A673 (cell line): ENCODE measurements around the gene RPS6KC1. TPM values are rescaled to one million over a fixed set of nuclear protein-coding genes. Genes with fewer than 3 reads are reported as not detected.

Experiments
- BruUV-seq: library from RNA; stranded (reverse); fragments of 400-500 nt; replicated peaks from 2 replicates; lab custom pipeline; 2021; lab: Mats Ljungman, UMichigan
- CTCF ChIA-PET: fragments of 300-600 bp; sonication (Branson Sonifier 250); formaldehyde crosslinking; loops from one replicate; lab custom pipeline; 2022; ENCODE audit warnings: antibody characterized with exemption; lab: Charles Lee
- POLR2A ChIA-PET: fragments of 300-600 bp; sonication (Branson Sonifier 250); formaldehyde crosslinking; loops from one replicate; lab custom pipeline; 2022; ENCODE audit warnings: antibody characterized with exemption; ENCODE audit not compliant: low non-redundant PET; lab: Charles Lee
- DNase-seq: peaks from one replicate; pipeline ENCODE4 v3.0.0-alpha.2; 2015; ENCODE audit warnings: low spot score
- H3K27ac ChIP-seq: fragments of 200-600 bp; sonication (generic); 2 replicates; pipeline ENCODE4 v1.5.1; 2016; ENCODE audit warnings: mixed run types, low read depth, mild to moderate bottlenecking, mixed read lengths, antibody characterized with exemption, low read length; ENCODE audit not compliant: poor library complexity, severe bottlenecking
- H3K27me3 ChIP-seq: fragments of 200-600 bp; sonication (generic); replicated peaks from 2 replicates; pipeline ENCODE4 v1.6.1; 2017; ENCODE audit warnings: mixed run types, low read depth, mild to moderate bottlenecking, mixed read lengths, antibody characterized with exemption, low read length; ENCODE audit not compliant: insufficient read depth, poor library complexity
- H3K36me3 ChIP-seq: fragments of 200-600 bp; sonication (generic); 2 replicates; pipeline ENCODE4 v1.6.1; 2016; ENCODE audit warnings: mixed run types, mild to moderate bottlenecking, mixed read lengths, antibody characterized with exemption, low read length; ENCODE audit not compliant: insufficient read depth, poor library complexity, severe bottlenecking
- H3K4me1 ChIP-seq: fragments of 200-600 bp; sonication (generic); 2 replicates; pipeline ENCODE4 v1.6.1; 2017; ENCODE audit warnings: mixed run types, mild to moderate bottlenecking, mixed read lengths, antibody characterized with exemption, low read length; ENCODE audit not compliant: insufficient read depth, poor library complexity, severe bottlenecking
- H3K4me3 ChIP-seq: fragments of 200-600 bp; sonication (generic); 2 replicates; pipeline ENCODE4 v1.5.1; 2016; ENCODE audit warnings: low read depth, mixed run types, mild to moderate bottlenecking, mixed read lengths, low read length; ENCODE audit not compliant: poor library complexity, severe bottlenecking
- H3K9me3 ChIP-seq: fragments of 200-600 bp; sonication (generic); 2 replicates; pipeline ENCODE4 v1.6.1; 2016; ENCODE audit warnings: mixed run types, low read depth, mild to moderate bottlenecking, mixed read lengths, antibody characterized with exemption, low read length; ENCODE audit not compliant: poor library complexity, severe bottlenecking
- EZH2 ChIP-seq: fragments of 200-600 bp; sonication (generic); IDR thresholded peaks from 2 replicates; pipeline ENCODE4 v1.6.1; 2017; ENCODE audit warnings: borderline replicate concordance, low read depth, mild to moderate bottlenecking, mixed read lengths, antibody characterized with exemption, low read length; ENCODE audit not compliant: poor library complexity, severe bottlenecking
- intact Hi-C: fragments of 100-400 bp; cut with micrococcal nuclease; formaldehyde crosslinking; loops from one replicate; pipeline ENCODE4 v1.10.0; 2022; ENCODE audit not compliant: unreplicated experiment
- total RNA-seq: library from RNA; stranded (reverse); gene quantifications from 2 replicates; pipeline ENCODE4 v1.2.3, GENCODE V29; 2021
- TF ChIP-seq, protein P1 (sequence below): fragments of 300-800, 200-600 bp; sonication (generic); conservative IDR thresholded peaks from 2 replicates; pipeline ENCODE4 v1.5.1; 2017; ENCODE audit warnings: low read depth, mild to moderate bottlenecking, antibody characterized with exemption, low read length, moderate library complexity, mixed read lengths

The RPS6KC1 gene
- total RNA-seq, 1 experiment from 2014 or later, result 17.1 TPM

DNA sequence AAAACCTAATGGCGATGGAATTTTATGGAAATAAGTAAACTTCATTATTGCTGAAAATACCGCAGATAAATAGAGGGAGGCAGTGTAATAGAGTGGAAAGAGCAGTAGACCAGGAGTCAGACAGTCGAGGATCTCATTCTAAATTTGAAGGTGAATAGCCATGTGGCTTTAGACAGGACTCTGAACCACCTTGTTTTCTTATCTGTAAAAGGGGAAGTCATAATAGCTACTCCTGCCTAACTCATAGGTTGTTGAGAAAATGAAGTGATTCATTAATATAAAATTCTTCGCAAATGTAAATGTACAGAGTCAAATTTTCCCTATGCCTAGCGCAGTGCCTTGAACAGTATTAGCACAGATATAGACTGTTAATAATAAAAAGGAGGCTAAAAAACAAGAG is 14.8 kb downstream of the RPS6KC1 start:
- Histone ChIP-seq H3K27ac (no peak overlapping the region), H3K4me3 (no peak overlapping the region), H3K9me3 (no peaks in the 10 kb centered on the region), H3K27me3 (no peaks in the 10 kb centered on the region), H3K4me1 (peaks cover 14% of the 10 kb centered on the region), H3K36me3 (no peaks in the 10 kb centered on the region)
- CTCF ChIA-PET, result no interaction called here
- POLR2A ChIA-PET, result interaction anchor here (0.7 kb wide), 1 partner anchor 1340 kb away, joined by 3 read pairs; no protein-coding TSS in a partner anchor
- intact Hi-C loops, result no loop called here
- no peak for TF ChIP-seq EZH2
- TF ChIP-seq, protein P1, sequence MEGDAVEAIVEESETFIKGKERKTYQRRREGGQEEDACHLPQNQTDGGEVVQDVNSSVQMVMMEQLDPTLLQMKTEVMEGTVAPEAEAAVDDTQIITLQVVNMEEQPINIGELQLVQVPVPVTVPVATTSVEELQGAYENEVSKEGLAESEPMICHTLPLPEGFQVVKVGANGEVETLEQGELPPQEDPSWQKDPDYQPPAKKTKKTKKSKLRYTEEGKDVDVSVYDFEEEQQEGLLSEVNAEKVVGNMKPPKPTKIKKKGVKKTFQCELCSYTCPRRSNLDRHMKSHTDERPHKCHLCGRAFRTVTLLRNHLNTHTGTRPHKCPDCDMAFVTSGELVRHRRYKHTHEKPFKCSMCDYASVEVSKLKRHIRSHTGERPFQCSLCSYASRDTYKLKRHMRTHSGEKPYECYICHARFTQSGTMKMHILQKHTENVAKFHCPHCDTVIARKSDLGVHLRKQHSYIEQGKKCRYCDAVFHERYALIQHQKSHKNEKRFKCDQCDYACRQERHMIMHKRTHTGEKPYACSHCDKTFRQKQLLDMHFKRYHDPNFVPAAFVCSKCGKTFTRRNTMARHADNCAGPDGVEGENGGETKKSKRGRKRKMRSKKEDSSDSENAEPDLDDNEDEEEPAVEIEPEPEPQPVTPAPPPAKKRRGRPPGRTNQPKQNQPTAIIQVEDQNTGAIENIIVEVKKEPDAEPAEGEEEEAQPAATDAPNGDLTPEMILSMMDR, result no peak
- no TSS peak for BruUV-seq
- no peak for DNase-seq

DNA sequence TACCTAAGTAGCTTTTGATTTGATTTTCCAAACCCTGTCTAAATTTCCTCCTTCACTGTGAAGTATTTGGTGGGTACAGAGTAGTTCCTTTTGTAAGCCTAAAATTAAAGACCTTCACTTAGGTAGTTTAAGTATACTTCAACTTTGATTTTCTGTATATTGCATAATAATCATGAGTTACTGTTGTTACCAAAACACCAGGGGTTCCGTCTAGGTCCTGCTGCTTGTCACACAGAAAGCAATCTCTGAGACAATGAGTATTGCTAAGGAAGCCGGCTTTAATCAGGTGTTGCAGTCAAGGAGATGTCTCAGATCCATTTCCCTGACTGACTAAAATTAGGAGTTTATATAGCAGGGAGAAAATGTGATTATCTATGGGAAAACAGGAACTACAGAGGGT is 15.3 kb downstream of the RPS6KC1 start:
- TF ChIP-seq, protein P1, result no peak
- peaks cover 14% of the 10 kb centered on the region for H3K4me1 ChIP-seq
- no peaks in the 10 kb centered on the region for H3K36me3 ChIP-seq
- H3K27me3 ChIP-seq, result no peaks in the 10 kb centered on the region
- H3K4me3 ChIP-seq, result no peak overlapping the region
- H3K27ac ChIP-seq, result no peak overlapping the region
- CTCF ChIA-PET, result no interaction called here
- no peak for DNase-seq
- no peaks in the 10 kb centered on the region for H3K9me3 ChIP-seq
- no TSS peak for BruUV-seq
- intact Hi-C loops, result no loop called here
- POLR2A ChIA-PET, result interaction anchor here (0.7 kb wide), 1 partner anchor 1340 kb away, joined by 3 read pairs; no protein-coding TSS in a partner anchor

DNA sequence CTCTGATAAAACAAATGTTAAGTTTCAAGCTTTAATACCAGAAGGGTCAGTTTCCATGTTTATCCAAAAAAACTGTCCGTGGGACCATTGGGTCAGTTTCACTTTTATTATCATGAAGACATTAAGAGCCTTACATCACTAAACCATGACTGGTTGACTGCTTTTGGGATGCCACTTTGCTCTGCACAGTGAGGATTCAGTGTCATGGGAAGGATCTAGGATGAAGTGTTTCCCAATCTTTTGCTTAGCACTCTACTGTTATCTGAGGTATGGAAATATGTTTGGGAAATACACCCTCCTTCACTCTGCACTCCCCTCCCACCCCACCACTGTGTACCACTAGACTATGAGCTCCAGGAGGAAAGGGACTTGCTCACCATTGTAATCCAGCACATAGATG is 16.3 kb downstream of the RPS6KC1 start:
- no peak overlapping the region for H3K27ac ChIP-seq
- no peaks in the 10 kb centered on the region for H3K36me3 ChIP-seq
- ChIA-PET POLR2A (no interaction called here), CTCF (no interaction called here)
- no peaks in the 10 kb centered on the region for H3K27me3 ChIP-seq
- DNase-seq, result no peak
- no peak overlapping the region for H3K4me3 ChIP-seq
- H3K9me3 ChIP-seq, result no peaks in the 10 kb centered on the region
- TF ChIP-seq EZH2, result no peak
- TF ChIP-seq, protein P1, result no peak
- no TSS peak for BruUV-seq
- H3K4me1 ChIP-seq, result peaks cover 14% of the 10 kb centered on the region
- intact Hi-C loops, result no loop called here
